Brain pericyte (primary cell): ENCODE results near the gene FBXO41.

Experiments
- DNase-seq: peaks from one replicate; pipeline ENCODE4 v3.0.0-alpha.2; 2012; ENCODE audit warnings: low read depth, low spot score

Gene FBXO41

DNA sequence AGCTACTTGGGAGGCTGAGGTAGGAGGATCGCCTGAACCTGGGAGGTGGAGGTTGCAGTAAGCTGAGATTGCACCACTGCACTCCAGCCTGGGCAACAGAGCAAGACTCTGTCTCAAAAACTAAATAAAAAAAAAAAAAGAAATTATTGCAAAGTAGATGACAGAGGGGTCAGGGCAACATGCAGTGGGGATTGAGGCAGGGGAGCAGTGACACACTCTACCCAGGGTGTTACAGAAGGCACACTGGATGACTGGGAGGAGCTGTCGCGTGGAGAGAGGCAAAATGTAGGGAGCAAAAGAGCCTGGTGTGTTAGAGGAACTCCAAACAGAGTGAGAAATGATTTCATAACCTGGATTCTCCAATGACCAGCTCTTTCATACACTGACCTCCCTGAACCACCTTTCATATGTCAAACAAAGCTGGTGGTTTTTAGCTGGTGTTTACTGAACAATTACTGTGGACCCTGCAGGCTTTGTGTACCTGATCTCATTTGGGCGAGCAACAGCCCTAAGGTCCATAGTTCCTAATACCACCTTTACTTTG, 22.1 kb downstream of the FBXO41 start:
- no peak for DNase-seq

DNA sequence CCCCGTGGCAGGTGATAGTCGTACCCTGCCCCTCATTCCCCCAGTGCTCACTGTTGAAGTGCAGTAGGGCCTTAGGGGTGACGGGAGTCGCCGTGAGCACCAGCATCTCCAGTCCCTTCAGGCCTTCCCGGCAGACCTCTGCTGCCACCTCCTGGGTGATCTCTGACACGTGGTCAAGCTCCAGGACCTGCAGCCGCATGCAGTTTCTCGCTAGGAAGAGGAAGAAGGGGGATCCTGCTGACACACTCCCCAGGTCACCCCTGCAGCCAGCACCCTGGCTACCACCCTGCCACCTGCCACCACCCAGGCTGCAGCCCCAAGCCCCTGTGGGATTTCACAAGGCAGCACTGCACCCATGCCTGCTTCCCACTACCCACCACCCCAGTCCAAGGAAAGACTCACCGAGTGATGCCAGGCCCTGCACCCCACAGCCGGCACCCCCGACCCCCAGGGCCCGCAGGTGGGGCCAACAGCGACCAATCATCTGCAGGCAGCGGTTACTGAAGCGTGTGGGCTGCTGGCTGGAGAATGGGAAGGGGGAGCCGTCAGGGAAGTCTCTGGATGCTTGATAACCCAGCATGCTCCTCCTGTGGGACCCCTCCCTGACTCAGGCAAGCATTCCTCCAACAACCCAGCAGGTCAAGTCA, 23.8 kb downstream of the FBXO41 start:
- DNase-seq, result no peak

DNA sequence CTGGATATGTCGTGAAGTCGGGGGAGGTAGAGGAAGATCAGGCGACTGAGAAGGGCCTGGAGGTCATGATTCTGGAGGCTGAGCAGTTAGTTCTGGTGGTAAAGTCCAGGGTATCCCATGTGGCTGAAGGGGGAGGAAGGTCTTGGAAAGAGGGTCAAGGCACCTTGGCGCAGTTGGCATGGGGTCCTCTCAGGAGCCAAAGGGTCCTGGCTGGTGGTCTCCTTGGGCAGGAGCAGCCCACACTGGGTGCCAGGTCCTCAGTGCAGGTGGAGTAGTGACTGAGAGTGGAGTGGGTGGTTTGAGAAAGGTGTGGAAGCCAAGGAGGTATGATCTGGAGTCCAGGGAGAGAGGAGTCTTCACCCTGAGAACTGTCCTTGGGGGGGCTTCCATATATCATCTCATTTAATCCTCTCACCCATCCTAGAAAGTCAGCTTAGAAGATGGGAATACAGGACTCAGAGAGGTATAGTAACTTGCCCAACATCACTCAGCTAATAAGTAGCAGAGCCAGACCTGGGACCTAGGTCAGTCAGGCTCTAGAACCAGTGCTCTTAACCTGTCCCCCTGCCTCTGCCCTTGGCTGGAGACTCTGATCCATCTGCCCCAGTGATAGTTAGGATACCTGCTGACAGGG, 24.5 kb downstream of the FBXO41 start:
- no peak for DNase-seq

DNA sequence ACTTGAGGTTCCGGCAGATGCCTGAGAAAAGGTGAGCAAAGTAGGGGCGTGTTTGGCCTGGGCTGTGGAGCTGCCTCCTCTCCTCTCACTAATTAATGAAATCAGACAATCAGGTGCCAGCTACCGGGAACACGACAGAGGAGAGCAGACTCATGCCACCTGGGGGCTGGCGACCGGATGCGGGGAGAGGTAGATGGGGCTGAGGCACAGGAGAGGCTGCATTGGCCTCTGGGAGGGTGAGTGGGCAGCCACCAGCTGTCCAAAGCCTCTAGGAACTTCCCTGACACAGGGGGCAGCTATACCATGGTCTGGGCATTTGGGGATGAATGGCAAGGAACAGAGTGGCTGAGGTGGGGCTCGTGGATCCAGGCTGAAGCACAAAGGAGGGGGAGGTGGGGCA, 25.0 kb downstream of the FBXO41 start:
- no peak for DNase-seq

DNA sequence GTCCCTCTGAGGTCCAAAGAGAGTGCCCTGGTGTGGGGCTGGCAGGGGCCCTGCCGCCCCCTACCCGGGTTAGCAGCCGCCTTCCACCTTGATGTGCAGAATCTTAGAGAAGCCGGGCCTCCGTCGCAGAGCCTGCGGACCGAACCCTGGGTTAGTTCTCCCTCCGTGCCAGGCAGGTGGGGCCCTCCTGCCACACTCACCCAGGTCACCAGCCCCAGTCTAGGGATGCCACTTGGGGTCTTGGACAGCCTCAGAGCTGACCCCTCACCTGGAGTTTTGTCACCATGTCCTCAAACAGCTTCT, 25.4 kb downstream of the FBXO41 start:
- DNase-seq, result no peak

DNA sequence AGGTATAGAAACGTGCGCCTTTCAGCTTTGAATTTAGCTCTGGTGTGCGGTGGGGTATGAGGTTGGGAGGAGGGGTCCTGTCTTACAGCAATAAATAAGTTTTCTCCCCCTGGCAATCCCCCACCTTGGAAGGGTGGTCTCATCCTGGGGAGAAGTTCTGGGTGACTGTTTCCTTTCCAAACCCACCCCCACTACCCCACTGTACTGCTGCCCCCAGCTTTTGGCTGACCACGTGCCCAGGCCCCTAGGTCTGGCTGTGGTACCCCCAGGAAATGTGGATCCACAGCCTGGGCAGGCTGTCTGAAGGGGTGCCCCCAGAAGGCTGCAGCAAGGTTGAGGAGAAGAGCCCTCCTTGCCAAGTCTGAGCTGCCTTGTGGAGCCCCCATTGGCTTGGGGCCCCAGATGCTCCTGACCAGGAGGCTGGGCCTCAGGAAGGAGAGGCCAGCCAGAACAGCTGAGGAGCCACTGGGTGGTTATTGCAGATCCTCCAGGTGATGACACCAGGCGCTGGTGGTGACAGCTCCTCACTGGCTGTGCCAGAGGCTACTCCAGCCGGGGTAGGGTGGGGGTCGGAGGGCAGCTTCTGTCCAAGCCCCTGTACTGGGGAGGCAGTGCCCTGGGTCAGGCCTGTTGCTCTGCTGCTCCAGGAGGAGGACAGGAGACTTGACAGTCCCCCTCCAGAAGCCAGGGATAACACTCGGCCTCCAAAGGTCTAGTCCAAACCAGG, 25.9 kb downstream of the FBXO41 start:
- no peak for DNase-seq

DNA sequence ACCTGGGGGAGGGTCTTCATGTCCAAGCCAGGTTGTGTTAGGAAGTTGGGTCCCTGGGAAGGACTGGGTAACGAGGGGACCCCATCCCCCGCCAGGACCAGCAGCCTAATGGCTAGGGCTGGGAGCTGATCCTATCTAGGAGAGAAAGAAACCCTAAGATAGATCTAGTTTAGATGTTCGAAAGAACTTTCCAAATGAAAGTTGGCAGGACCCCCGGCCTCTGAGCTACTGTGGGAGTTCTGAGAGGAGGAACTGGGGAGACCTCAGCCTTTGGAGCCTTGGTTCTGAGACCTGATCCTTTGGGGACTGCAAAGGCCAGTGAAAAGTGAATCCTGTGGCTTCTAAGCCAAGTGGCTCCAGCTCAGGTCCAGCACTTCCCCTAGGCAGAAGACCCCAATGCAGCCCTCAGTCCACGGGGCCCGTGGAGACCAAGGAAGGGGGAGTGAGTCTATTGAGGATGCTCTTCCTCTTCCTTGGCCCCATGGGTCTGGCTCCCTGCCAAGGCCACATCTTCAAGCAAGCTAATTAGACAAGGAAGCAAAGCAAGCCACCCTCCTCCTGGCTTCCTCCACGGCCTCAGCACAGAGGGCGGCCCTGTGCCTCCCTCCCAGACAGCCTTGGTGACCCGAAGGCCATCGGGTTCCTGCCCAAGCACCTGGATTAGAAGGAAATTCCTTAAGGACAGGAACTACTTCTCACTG, 26.7 kb downstream of the FBXO41 start:
- DNase-seq, result no peak

DNA sequence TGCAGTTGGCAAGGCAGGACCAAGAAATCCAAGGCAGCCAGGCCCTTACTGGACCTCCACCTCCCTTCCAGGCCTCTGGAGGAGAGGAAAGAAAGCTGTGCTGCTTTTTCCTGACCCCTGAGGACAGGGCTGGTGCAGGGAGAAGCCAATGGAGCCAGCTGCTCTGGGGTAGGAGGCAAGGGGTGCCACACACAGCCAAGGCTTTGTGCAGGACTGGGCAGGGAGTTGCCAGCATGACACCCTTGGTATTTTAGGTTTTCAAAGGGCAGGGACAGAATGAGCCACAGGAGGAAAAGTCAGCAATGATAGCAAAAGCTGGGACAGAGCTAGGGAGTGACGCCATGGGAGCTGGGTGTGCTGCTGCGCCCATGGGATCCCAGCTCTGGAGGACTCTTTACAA, 27.3 kb downstream of the FBXO41 start:
- DNase-seq, result no peak

DNA sequence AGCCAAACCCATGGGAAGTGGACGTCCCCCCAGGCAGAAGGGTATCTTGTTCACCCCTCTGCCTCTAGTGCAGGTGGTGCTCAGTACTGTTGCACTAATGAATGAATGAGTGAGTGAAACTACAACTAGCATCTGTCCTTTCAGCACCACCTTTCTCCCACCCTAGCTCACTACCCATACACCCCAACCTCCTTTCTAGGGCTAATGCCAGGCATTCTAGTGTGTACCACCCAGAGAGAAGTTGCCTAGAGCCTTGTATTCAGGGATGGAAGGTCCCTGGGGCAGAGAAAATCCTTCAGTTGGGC, 27.7 kb downstream of the FBXO41 start:
- no peak for DNase-seq

DNA sequence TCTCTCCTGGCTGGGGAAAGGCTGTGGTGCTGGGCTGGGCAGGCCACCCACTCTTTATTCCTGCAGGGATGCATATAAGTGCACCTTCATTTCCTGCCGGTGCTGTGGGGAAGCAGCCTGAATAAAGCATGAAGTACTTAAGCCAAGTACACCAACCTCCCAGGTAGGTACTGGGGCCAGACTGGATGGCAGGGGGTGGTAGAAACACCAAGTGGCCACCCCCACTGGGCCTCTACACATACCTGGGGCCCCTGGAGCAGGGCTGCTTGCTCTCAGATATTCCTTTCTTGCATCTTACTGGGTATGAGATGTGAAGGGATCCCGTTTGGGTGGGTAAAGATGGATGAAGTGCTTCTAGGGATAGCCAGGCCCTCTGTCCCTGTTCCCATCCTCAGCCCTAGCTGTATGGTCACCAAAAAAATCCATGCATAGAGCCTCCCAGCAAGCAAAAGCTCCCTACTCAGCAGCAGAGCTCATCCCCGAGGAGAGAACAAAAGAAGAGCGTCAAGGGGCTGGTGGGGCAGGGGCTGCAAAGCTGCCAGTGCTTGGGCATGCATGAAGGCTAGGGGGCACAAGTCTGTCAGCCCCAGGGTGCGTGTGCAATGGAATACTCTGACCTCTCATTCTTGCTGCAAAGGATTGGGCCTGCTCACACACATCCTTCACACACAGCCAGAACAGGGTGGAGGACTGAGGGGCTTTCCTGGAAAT, 28.2 kb downstream of the FBXO41 start:
- DNase-seq, result no peak

DNA sequence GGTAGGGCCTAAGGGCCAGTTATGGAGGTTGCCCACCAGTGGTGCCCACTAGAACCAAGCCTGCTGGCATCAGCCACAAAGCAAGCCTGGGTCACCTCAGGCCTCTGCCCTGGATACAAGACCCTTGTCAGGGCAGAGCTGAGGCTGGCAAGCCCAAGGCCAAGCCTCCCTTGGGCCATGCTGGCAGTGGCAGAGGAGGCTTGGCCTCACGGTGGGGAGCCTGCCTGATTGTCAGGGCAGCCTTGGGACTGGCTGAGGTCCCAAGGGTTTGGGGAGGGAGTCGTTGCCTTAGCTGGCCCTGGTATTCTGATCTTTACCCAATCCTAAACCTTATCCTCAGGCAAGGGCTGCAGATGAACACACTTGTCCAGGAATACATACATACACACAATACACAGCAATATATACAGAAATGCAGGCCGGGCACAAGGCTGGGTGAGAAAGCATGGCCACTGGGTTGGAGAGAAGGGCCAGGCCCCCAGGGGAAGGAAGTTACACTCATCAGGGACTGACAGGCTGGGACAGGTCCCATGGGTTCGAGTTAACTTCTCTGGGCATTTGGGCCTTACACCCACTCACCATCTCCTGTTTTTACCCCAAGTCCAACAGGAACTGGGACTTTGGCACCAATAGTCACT, 29.2 kb downstream of the FBXO41 start:
- DNase-seq, result no peak

DNA sequence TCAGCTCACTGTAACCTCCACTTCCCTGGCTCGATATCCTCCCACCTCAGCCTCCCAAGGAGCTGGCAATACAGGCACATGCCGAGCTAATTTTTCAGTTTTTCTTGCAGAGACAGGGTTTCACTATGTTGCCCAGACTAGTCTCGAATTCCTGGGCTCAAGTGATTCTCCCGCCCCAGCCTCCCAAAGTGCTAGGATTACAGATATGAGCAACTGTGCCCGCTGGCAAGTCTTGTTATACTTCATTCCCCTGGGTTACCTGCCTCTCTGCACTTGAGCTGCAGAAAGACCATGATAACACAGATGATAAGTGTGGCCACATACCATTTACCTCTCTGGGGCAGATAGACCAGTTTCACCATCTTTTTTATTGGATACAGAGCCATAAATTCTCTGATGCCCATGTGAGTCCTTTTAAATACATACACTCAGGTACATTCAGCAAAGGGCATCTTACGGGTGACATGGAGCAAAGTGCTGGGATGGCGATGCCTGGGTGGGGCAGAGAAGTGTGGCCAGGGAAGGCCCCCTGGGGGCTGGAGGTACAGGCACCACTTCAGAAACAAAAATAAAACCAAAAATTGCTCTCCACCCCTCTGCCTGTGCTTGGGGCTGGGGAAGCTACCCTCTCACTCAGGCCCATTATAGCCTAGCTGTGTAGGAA, 29.8 kb downstream of the FBXO41 start:
- no peak for DNase-seq

DNA sequence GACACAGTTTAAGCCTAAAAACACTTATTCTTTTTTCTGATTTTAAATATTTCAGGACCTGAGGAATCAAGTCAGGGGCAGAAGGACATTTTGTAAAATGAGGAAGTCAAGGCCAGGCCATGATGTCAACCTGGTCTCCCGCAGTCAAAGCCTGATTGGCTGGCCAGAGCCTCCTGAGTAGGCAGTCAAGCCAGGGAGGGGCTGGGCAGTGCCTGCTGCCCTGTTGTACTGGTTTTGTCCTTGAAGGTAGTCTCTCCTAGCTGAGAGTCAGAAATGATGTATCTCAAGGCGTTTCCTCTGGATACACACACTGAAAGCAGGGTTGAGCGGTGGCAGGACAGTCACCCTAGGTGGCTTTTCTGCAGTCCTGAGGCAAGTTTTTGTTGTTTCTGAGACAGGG, 30.4 kb downstream of the FBXO41 start:
- no peak for DNase-seq

DNA sequence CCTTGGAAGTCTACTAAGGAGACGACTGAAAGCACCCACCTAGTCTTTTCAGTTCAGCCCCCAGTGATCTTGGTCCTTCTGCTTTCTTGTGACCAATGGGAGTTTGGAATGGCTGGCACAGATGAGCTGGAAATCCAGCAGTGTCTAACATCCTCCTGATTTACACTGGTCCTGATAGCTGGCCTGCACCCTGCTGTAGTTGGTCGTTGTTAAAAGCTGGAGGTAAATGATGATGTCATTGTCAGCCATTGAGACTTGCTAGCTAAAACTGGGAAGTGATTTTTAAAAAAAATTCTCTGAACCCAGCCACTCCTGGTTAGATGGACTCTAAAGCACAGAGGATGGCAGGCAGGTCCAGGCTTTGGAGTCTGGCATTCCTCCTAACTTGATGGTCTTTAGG, 30.9 kb downstream of the FBXO41 start:
- no peak for DNase-seq

DNA sequence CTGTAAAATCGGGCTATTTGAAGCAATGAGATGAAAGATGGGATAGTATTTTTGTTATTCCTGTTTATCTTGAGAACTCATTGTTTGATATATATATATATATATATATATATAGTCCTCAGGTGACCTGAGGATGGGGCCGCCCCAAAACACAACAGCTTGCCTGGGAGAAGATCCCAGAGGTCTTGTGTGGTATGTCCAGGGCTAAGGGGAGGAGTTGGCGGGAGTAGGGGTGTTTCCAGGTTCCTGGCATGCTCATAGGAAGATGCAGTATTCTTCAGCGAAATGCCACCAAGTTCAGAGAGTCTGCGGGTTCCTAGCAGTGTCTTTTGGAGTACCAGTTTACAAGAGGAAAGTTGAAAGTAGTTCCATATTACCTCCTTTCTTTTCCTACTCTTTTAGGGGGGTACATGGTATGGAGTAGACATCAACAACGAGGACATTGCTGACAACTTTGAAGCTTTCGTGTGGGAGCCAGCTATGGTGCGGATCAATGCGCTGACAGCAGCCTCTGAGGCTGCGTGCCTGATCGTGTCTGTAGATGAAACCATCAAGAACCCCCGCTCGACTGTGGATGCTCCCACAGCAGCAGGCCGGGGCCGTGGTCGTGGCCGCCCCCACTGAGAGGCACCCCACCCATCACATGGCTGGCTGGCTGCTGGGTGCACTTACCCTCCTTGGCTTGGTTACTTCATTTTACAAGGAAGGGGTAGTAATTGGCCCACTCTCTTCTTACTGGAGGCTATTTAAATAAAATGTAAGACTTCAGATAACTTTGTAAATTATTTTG, 31.8 kb downstream of the FBXO41 start:
- DNase-seq, result no peak

DNA sequence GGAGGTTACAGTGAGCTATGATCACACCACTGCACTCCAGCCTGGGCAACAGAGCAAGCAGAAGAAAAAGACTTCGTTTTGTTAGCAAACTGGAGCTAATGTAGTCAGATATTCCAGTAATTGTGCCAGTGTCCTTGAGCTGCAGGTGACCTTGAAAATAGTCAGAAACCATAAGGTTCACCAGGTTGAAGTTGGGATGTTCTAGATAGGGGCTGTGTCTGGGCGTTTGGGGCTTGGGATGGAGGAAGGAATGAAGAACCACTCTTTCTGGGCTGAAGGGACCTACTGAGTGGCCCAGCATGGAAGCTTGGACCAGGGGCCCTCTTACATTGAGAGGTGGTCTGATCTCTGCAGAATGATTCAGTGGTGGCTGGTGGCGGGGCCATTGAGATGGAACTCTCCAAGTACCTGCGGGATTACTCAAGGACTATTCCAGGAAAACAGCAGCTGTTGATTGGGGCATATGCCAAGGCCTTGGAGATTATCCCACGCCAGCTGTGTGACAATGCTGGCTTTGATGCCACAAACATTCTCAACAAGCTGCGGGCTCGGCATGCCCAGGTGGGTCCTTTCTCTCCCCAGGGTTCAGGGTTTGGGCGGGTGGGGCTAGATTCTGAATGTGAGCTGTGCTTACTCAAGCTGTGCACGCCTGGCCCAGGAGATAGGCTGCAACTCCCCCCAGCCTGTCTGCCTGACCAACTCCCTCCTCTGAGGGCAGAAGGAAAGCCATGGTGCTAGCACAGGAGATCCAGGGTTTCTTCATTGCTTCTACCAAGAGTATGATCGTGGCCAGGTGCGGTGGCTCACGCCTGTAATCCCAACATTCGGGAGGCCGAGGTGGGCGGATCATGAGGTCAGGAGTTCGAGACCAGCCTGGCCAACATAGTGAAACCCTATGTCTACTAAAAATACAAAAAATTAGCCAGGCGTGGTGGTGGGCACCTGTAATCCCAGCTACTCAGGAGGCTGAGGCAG, 33.1 kb downstream of the FBXO41 start:
- DNase-seq, result no peak

DNA sequence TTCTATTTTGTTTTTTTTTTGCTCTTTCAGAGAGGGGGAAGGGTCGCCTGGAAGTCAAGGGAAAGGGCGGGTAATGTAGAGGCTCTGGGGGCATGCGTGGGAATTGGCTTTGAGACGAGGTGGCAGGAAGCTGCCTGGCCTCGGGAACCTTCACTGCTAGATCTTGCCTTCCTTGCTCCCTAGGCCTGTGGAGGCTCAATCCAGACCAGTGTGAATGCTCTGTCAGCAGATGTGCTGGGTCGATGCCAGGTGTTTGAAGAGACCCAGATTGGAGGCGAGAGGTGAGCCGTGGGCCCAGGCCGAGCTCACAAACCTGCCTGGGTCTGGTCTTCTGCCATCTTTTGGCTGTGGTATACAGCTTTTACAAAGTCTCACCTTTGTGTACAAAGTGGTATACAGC, 34.6 kb downstream of the FBXO41 start:
- DNase-seq, result no peak

DNA sequence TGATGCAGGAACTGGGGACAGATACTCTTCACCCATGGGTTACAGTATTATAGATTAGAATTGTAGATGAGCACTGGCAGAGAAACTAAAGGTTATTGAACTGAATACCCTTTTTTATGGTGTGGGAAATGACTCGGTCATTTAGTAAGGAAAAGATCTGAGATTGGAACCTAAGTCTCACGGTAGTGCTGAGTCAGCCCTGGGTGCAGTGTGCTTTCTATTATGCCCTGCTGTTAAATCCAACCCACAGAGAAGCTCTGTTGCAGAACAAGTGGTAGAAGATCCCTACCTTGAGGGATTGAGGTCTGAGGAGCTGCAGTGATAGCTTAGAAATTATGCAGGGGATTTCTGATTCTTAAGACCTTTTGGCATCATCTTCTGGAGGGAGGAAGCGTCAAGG, 37.4 kb downstream of the FBXO41 start:
- no peak for DNase-seq

DNA sequence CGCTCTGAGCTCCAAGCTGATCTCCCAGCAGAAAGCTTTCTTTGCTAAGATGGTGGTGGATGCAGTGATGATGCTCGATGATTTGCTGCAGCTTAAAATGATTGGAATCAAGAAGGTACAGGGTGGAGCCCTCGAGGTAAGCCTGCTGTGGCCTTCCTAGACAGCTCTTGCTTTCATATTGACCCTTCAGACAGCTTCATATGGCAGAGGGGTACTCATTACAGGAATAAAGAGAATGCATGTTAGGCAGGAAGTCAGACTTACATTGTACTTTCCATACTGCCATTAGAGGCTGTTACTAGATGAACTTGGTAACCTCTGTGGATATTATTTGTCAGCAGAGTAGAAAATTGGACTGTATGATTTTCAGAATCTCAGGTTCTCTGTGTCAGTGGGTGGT, 39.7 kb downstream of the FBXO41 start:
- no peak for DNase-seq
